HCT116 (cell line): Measurements from ENCODE around the gene DPH6. TPM values are rescaled to one million over a fixed set of nuclear protein-coding genes. Genes with fewer than 3 reads are reported as not detected.

Experiments used
- ATAC-seq: fragments of 200-7000 bp; cut with Tn5 transposase; 2 replicates; pipeline ENCODE4 v1.9.1; 2020; ENCODE audit warnings: mild to moderate bottlenecking, moderate library complexity
- BruUV-seq: library from RNA; stranded (reverse); fragments of 400-500 nt; replicated peaks from 2 replicates; lab custom pipeline; 2021; lab: Mats Ljungman, UMichigan
- CTCF ChIA-PET: fragments of 300-600 bp; sonication (Branson Sonifier 250); formaldehyde crosslinking; loops from one replicate; lab custom pipeline; 2021; ENCODE audit warnings: antibody characterized with exemption; lab: Charles Lee
- POLR2A ChIA-PET: fragments of 300-600, 350-600 bp; sonication (Branson Sonifier 250); formaldehyde crosslinking; loops from one replicate; lab custom pipeline; 2021; ENCODE audit warnings: antibody characterized with exemption; lab: Charles Lee
- RAD21 ChIA-PET, 2 experiments: fragments of 300-600 bp; sonication (Branson Sonifier 250); formaldehyde crosslinking; loops; one replicate each; lab custom pipeline; 2023; ENCODE audit warnings: low total read pairs in 2 of 2; ENCODE audit not compliant: uncharacterized antibody in 2 of 2, unreplicated experiment in 2 of 2, low non-redundant PET in 1 of 2; lab: Charles Lee
- DNase-seq: peaks from one replicate; pipeline ENCODE4 v3.0.0-alpha.2; 2010; ENCODE audit warnings: low read depth, low spot score
- H2AFZ ChIP-seq: fragments of 200-600 bp; shearing (Covaris generic), sonication (generic); 2 replicates; pipeline ENCODE4 v1.6.1; 2017; ENCODE audit warnings: low read depth, mixed run types, mixed read lengths, antibody characterized with exemption, low read length; ENCODE audit not compliant: poor library complexity, severe bottlenecking
- H3K27ac ChIP-seq: 2 replicates; pipeline ENCODE4 v1.5.1; 2012; ENCODE audit warnings: low read depth, low read length
- H3K27me3 ChIP-seq: fragments of 200-600 bp; sonication (generic); 2 replicates; pipeline ENCODE4 v1.6.1; 2016; ENCODE audit warnings: mixed run types, low read length, mixed read lengths; ENCODE audit not compliant: insufficient read depth
- H3K36me3 ChIP-seq, 2 experiments: fragments of 200-500 bp in 1 of 2; fragments of 200-600 bp in 1 of 2; sonication (Bioruptor generic) in 1 of 2; sonication (generic) in 1 of 2; 2 replicates each; pipeline versions ENCODE4 v1.5.1 to v1.6.1; 2014 to 2016; ENCODE audit warnings: low read length in 2 of 2, inconsistent platforms in 1 of 2, mixed read lengths in 1 of 2, mixed run types in 1 of 2; ENCODE audit not compliant: insufficient read depth in 2 of 2, control insufficient read depth in 1 of 2
- H3K4me1 ChIP-seq, 2 experiments: fragments of 200-600 bp in 1 of 2; sonication (generic) in 1 of 2; 2 replicates each; pipeline versions ENCODE4 v1.5.1 to v1.6.1; 2012 to 2017; ENCODE audit warnings: low read length in 2 of 2, inconsistent platforms in 1 of 2, mild to moderate bottlenecking in 1 of 2, mixed read lengths in 1 of 2, mixed run types in 1 of 2, moderate library complexity in 1 of 2; ENCODE audit not compliant: insufficient read depth in 2 of 2, control insufficient read depth in 1 of 2
- H3K4me2 ChIP-seq: fragments of 200-600 bp; sonication (generic); 2 replicates; pipeline ENCODE4 v1.6.1; 2017; ENCODE audit warnings: mixed run types, low read length, mixed read lengths
- H3K4me3 ChIP-seq, 2 experiments: fragments of 200-600 bp in 1 of 2; sonication (generic) in 1 of 2; replicated peaks in 1 of 2; 2 replicates each; pipeline ENCODE4 v1.5.1; 2011 to 2016; ENCODE audit warnings: low read length in 2 of 2, control low read depth in 1 of 2, low read depth in 1 of 2, mild to moderate bottlenecking in 1 of 2, mixed read lengths in 1 of 2, mixed run types in 1 of 2
- H3K79me2 ChIP-seq: fragments of 200-600 bp; sonication (generic); 2 replicates; pipeline ENCODE4 v1.6.1; 2017; ENCODE audit warnings: mild to moderate bottlenecking, mixed run types, low read length, moderate library complexity, mixed read lengths; ENCODE audit not compliant: insufficient read depth
- H3K9ac ChIP-seq: fragments of 200-600 bp; sonication (generic); 2 replicates; pipeline ENCODE4 v1.6.1; 2016; ENCODE audit warnings: low read length, mixed read lengths
- H3K9me2 ChIP-seq: fragments of 200-600 bp; sonication (generic), shearing (Covaris generic); 2 replicates; pipeline ENCODE4 v1.6.1; 2017; ENCODE audit warnings: mixed run types, mild to moderate bottlenecking, moderate library complexity; ENCODE audit not compliant: insufficient read depth
- H3K9me3 ChIP-seq, 2 experiments: fragments of 200-500 bp in 1 of 2; fragments of 200-600 bp in 1 of 2; sonication (Bioruptor generic) in 1 of 2; sonication (generic) in 1 of 2; 2 replicates each; pipeline ENCODE4 v1.6.1; 2014 to 2017; ENCODE audit warnings: low read length in 2 of 2, mixed read lengths in 2 of 2, inconsistent platforms in 1 of 2, low read depth in 1 of 2, mild to moderate bottlenecking in 1 of 2, mixed run types in 1 of 2, moderate library complexity in 1 of 2; ENCODE audit not compliant: control insufficient read depth in 1 of 2, insufficient read depth in 1 of 2
- H4K20me1 ChIP-seq: fragments of 200-600 bp; sonication (generic), shearing (Covaris generic); 2 replicates; pipeline ENCODE4 v1.6.1; 2017; ENCODE audit warnings: mixed run types, mild to moderate bottlenecking, moderate library complexity; ENCODE audit not compliant: insufficient read depth
- CEBPB ChIP-seq: IDR thresholded peaks from 2 replicates; pipeline ENCODE4 v1.6.1; 2012; ENCODE audit warnings: low read depth
- CTCF ChIP-seq, 3 experiments: fragments of 200-600 bp in 1 of 3; sonication (generic) in 1 of 3; IDR thresholded peaks in 2 of 3; conservative IDR thresholded peaks in 1 of 3; 2 replicates each; pipeline ENCODE4 v1.5.1; 2012 to 2017; ENCODE audit warnings: low read depth in 2 of 3, low read length in 2 of 3, antibody characterized with exemption in 1 of 3, borderline replicate concordance in 1 of 3, control low read depth in 1 of 3, mild to moderate bottlenecking in 1 of 3, mixed read lengths in 1 of 3, mixed run types in 1 of 3, moderate library complexity in 1 of 3; ENCODE audit not compliant: insufficient read depth in 1 of 3
- EGR1 ChIP-seq: IDR thresholded peaks from 2 replicates; pipeline ENCODE4 v1.6.1; 2012; ENCODE audit warnings: low read depth
- EZH2phosphoT487 ChIP-seq: fragments of 200-600 bp; IDR thresholded peaks from 2 replicates; pipeline ENCODE4 v1.6.1; 2018; ENCODE audit warnings: antibody characterized with exemption, borderline replicate concordance
- FOSL1 ChIP-seq: IDR thresholded peaks from 2 replicates; pipeline ENCODE4 v1.6.1; 2012; ENCODE audit warnings: low read depth
- JUND ChIP-seq: IDR thresholded peaks from 2 replicates; pipeline ENCODE4 v1.6.1; 2012
- MAX ChIP-seq: IDR thresholded peaks from 2 replicates; pipeline ENCODE4 v1.6.1; 2012
- REST ChIP-seq: IDR thresholded peaks from 2 replicates; pipeline ENCODE4 v1.6.1; 2012; ENCODE audit warnings: low read depth
- SIN3A ChIP-seq: IDR thresholded peaks from 2 replicates; pipeline ENCODE4 v1.6.1; 2012; ENCODE audit warnings: low read depth
- SP1 ChIP-seq: IDR thresholded peaks from 2 replicates; pipeline ENCODE4 v1.6.1; 2012; ENCODE audit warnings: low read depth
- intact Hi-C: fragments of 100-400 bp; cut with micrococcal nuclease; formaldehyde crosslinking; loops from 2 replicates; pipeline ENCODE4 v1.10.0; 2022
- total RNA-seq: library from RNA; stranded (reverse); gene quantifications from one replicate; pipeline ENCODE4 v1.2.1, GENCODE V29; 2021; ENCODE audit not compliant: unreplicated experiment
- TF ChIP-seq, protein P1 (sequence below): IDR thresholded peaks from 2 replicates; pipeline ENCODE4 v1.6.1; 2011; ENCODE audit warnings: mild to moderate bottlenecking, low read length, moderate library complexity; ENCODE audit not compliant: insufficient replicate concordance; ENCODE audit errors: extremely low read depth

The DPH6 gene
- total RNA-seq, 1 experiment from 2014 or later = 18.2 TPM

DNA sequence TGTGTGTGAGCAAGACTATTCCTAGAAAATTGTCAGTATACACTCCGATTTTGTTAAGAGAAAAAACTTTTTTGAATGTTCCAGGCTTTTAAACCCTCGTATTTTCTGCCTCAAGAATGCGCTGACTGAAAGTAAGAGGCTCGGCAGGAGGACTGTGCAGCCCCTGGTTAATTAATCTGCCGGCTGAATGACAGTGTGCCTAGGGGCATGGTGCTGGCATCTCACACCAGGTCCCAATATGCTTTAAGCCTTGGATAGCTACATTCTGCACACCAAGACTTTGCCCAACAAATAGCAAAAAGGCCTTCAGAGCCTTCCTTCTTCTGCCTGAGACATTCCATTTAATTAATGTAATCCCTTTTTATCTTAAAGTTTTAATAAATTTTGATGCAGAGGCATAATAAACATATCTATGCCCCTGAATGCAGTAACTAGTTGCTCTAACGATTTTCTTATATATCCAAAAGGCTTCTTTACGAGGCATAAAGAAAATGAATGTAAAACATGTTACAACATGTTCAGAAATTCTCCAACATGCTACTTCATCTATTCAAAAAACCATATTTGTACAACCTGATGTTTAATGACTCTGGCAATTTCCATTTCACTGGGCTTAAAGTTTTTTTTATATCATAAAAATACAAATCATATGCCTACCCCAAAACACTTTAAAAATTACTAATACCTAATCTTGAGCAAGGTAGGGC is 37.9 kb downstream of the DPH6 start:
- ChIA-PET CTCF (no interaction called here), RAD21 (no interaction called here), POLR2A (no interaction called here)
- BruUV-seq = no TSS peak
- Histone ChIP-seq H3K9ac (no peak overlapping the region), H4K20me1 (no peaks in the 10 kb centered on the region), H3K36me3 (no peaks in the 10 kb centered on the region), H3K9me2 (no peaks in the 10 kb centered on the region), H3K4me1 (no peaks in the 10 kb centered on the region), H3K27me3 (no peaks in the 10 kb centered on the region), H3K27ac (no peak overlapping the region), H2AFZ (no peak overlapping the region), H3K4me3 (no peak overlapping the region), H3K9me3 (no peaks in the 10 kb centered on the region), H3K79me2 (no peaks in the 10 kb centered on the region; the same call in 1 of the 2 replicates), H3K4me2 (no peak overlapping the region)
- no peak for ATAC-seq
- TF ChIP-seq SIN3A = no peak
- TF ChIP-seq EGR1 = no peak
- no peak for TF ChIP-seq CEBPB
- TF ChIP-seq JUND = no peak
- TF ChIP-seq, protein P1, sequence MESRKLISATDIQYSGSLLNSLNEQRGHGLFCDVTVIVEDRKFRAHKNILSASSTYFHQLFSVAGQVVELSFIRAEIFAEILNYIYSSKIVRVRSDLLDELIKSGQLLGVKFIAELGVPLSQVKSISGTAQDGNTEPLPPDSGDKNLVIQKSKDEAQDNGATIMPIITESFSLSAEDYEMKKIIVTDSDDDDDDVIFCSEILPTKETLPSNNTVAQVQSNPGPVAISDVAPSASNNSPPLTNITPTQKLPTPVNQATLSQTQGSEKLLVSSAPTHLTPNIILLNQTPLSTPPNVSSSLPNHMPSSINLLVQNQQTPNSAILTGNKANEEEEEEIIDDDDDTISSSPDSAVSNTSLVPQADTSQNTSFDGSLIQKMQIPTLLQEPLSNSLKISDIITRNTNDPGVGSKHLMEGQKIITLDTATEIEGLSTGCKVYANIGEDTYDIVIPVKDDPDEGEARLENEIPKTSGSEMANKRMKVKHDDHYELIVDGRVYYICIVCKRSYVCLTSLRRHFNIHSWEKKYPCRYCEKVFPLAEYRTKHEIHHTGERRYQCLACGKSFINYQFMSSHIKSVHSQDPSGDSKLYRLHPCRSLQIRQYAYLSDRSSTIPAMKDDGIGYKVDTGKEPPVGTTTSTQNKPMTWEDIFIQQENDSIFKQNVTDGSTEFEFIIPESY = no peak
- no peak for DNase-seq
- intact Hi-C loops = no loop called here

GRCh38 chr15:35506272-35506870 is 39.6 kb downstream of the DPH6 start:
- Histone ChIP-seq H3K27ac (no peak overlapping the region), H3K4me3 (no peak overlapping the region), H3K4me1 (no peaks in the 10 kb centered on the region), H3K9ac (no peak overlapping the region), H3K36me3 (no peaks in the 10 kb centered on the region), H2AFZ (no peak overlapping the region), H4K20me1 (no peaks in the 10 kb centered on the region), H3K9me2 (0 out of 2 replicates have a peak, but pooled peaks cover 2% of the 10 kb centered on the region), H3K27me3 (no peaks in the 10 kb centered on the region), H3K4me2 (no peak overlapping the region), H3K9me3 (no peaks in the 10 kb centered on the region), H3K79me2 (no peaks in the 10 kb centered on the region; the same call in 1 of the 2 replicates)
- POLR2A ChIA-PET = no interaction called here
- no peak for ATAC-seq
- RAD21 ChIA-PET = no interaction called here
- DNase-seq = no peak
- CTCF ChIA-PET = interaction anchor here (1.4 kb wide), 1 partner anchor 217 kb away, joined by 3 read pairs; no protein-coding TSS in a partner anchor
- no TSS peak for BruUV-seq
- TF ChIP-seq EZH2phosphoT487 (no peak), FOSL1 (no peak), MAX (no peak), CTCF (IDR thresholded peaks at IDR 0.05 in 2 of 3, conservative IDR thresholded peaks at IDR 0.05 in 1 of 3; ENCODE audit: borderline replicate concordance in 1 of 3, insufficient read depth in 1 of 3, low read depth in 2 of 3, low read length in 2 of 3) (no peak), REST (no peak), SP1 (no peak)
- intact Hi-C loops = no loop called here
